ENCODE measurements around the gene CSNK2A1. TPM values are rescaled to one million over a fixed set of nuclear protein-coding genes. Genes with fewer than 3 reads are reported as not detected.
A peak's percentile ranks its signal among the peaks of the same experiment; 100 is the strongest.

CSNK2A1 gene
- total and polyA plus RNA-seq, 7 donors, result 43.9 to 180 (median 122) TPM

DNA sequence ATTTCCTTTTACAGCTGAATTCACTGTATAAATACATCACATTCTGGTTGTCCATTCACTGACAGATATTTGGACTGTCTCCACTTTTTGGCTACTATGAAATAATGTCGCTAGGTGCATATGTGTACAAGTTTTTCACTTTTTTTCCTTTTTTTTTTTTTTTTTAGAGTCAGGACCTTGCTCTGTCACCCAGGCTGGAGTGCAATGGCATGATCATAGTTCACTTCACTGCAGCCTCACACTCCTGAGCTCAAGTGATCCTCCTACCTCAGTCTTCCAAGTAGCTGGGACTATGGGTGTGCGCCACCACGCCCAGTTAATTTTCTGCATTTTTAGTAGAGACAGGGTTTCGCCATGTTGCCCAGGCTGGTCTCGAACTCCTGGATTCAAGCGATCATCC, 13.3 kb downstream of the CSNK2A1 start:
- TF ChIP-seq, protein P1, sequence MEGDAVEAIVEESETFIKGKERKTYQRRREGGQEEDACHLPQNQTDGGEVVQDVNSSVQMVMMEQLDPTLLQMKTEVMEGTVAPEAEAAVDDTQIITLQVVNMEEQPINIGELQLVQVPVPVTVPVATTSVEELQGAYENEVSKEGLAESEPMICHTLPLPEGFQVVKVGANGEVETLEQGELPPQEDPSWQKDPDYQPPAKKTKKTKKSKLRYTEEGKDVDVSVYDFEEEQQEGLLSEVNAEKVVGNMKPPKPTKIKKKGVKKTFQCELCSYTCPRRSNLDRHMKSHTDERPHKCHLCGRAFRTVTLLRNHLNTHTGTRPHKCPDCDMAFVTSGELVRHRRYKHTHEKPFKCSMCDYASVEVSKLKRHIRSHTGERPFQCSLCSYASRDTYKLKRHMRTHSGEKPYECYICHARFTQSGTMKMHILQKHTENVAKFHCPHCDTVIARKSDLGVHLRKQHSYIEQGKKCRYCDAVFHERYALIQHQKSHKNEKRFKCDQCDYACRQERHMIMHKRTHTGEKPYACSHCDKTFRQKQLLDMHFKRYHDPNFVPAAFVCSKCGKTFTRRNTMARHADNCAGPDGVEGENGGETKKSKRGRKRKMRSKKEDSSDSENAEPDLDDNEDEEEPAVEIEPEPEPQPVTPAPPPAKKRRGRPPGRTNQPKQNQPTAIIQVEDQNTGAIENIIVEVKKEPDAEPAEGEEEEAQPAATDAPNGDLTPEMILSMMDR (IDR thresholded peaks at IDR 0.05), result no peak
- Histone ChIP-seq H3K9me3 (no peaks in the 10 kb centered on the region), H3K4me3 (no peak overlapping the region), H3K27me3 (ENCODE audit: insufficient read depth in 3 of 3, low read length in 2 of 3) (no peaks in the 10 kb centered on the region), H3K27ac (no peak overlapping the region), H3K36me3 (ENCODE audit: insufficient read depth in 1 of 2, low read depth in 1 of 2) (peaks cover 11 to 17% of the 10 kb centered on the region in 2 donors), H3K4me1 (peaks cover 36% of the 10 kb centered on the region)
- DNase-seq (no peak), ATAC-seq (no peak)
- intact Hi-C loops (cut with DNase I), result no loop called here
- 95 to 98% (median 98%) methylated on average over 6 of the region's 6 CpGs for WGBS, 3 donors

DNA sequence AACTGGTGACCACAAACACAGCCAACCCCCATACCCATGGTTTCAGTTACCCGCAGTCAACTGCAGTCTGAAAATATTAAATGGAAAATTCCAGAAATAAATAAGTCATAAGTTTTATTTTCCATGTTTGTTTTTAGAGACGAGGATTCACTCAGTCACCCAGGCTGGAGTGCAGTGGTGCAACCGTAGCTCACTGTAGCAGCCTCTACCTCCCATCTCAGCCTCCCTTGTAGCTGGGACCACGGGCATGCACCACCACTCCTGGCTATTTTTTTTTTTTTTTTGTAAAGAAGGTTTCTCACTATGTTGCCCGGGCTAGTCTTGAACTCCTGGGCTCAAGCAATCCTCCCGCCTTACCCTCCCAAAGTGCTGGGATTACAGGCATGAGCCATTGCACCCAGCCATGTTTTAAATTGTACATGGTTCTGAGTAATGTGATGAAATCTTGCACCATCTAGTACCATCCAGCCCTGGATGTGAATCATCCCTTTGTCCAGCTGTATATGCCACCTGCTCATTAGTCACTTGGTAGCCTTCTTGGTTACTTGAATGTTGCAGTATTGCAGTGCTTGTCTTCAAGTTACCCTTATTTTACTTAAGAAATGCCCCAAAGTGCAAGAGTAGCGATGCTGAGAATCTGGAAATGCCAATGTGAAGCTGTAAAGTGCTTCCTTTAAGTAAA, 14.5 kb downstream of the CSNK2A1 start:
- 95 to 98% (median 97%) methylated on average over 7 of the region's 7 CpGs for WGBS, 3 donors
- H3K4me3 ChIP-seq, result no peak overlapping the region
- H3K4me1 ChIP-seq, result peaks cover 36% of the 10 kb centered on the region
- peaks cover 11 to 18% of the 10 kb centered on the region in 2 donors for H3K36me3 ChIP-seq (ENCODE audit: insufficient read depth in 1 of 2, low read depth in 1 of 2)
- H3K9me3 ChIP-seq, result no peaks in the 10 kb centered on the region
- ATAC-seq, result peak; percentile 82 to 97 (median 94)
- TF ChIP-seq, protein P1 (IDR thresholded peaks at IDR 0.05), result no peak
- H3K27me3 ChIP-seq (ENCODE audit: insufficient read depth in 3 of 3, low read length in 2 of 3), result no peaks in the 10 kb centered on the region
- intact Hi-C loops (cut with DNase I), result loop anchor here in 1 of 2 donors (10.0 kb wide), 1 partner anchor 74 kb away; no protein-coding TSS in a partner anchor
- H3K27ac ChIP-seq, result no peak overlapping the region
- no peak for DNase-seq

GRCh38 chr20:527571-527886, 16.1 kb downstream of the CSNK2A1 start:
- TF ChIP-seq, protein P1 (IDR thresholded peaks at IDR 0.05), result no peak
- no peak overlapping the region for H3K4me3 ChIP-seq
- H3K36me3 ChIP-seq (ENCODE audit: insufficient read depth in 1 of 2, low read depth in 1 of 2), result peaks cover 11 to 31% of the 10 kb centered on the region in 2 donors
- H3K4me1 ChIP-seq, result peaks cover 24% of the 10 kb centered on the region
- no peaks in the 10 kb centered on the region for H3K9me3 ChIP-seq
- ATAC-seq (no peak), DNase-seq (no peak)
- no peaks in the 10 kb centered on the region for H3K27me3 ChIP-seq (ENCODE audit: insufficient read depth in 3 of 3, low read length in 2 of 3)
- WGBS, 3 donors, result 75 to 95% (median 90%) methylated on average over 2 of the region's 2 CpGs
- intact Hi-C loops (cut with DNase I), result loop anchor here in 1 of 2 donors (10.0 kb wide), 1 partner anchor 73 kb away; no protein-coding TSS in a partner anchor
- H3K27ac ChIP-seq, result no peak overlapping the region

DNA sequence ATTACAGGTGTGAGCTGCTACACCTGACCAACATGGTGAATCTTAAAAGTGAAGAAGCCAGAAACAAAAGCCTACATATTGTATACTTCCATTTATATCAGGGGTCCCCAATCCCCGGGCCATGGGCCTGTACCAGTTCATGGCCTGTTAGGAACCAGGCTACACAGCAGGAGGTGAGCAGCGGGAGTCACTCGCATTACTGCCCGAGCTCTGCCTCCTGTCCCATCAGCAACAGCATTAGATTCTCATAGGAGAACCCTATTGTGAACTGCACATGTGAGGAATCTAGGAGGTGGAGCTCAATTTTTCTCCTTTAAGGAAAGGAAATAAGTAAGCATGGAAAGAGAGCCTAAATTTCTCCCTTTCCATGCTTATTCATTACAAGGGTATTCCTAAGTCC, 21.7 kb downstream of the CSNK2A1 start:
- H3K9me3 ChIP-seq, result peaks cover 12% of the 10 kb centered on the region
- H3K27me3 ChIP-seq (ENCODE audit: insufficient read depth in 3 of 3, low read length in 2 of 3), result no peaks in the 10 kb centered on the region
- no peak overlapping the region for H3K27ac ChIP-seq
- H3K4me1 ChIP-seq, result peaks cover 5% of the 10 kb centered on the region
- DNase-seq (no peak), ATAC-seq (no peak)
- H3K36me3 ChIP-seq (ENCODE audit: insufficient read depth in 1 of 2, low read depth in 1 of 2), result peaks cover 5 to 23% of the 10 kb centered on the region in 2 donors
- TF ChIP-seq, protein P1 (IDR thresholded peaks at IDR 0.05), result no peak
- 95 to 100% (median 98%) methylated on average over 4 of the region's 4 CpGs for WGBS, 3 donors
- H3K4me3 ChIP-seq, result no peak overlapping the region
- intact Hi-C loops (cut with DNase I), result loop anchor here in 1 of 2 donors (10.0 kb wide), 1 partner anchor 67 kb away; no protein-coding TSS in a partner anchor

All from psoas muscle (tissue), 8 donors.